HepG2 (cell line): Measurements from ENCODE around the gene CASKIN2. TPM values are rescaled to one million over a fixed set of nuclear protein-coding genes. Genes with fewer than 3 reads are reported as not detected.

ENCODE experiments used
- ATF7-NPFF ChIP-seq: sonication (generic); formaldehyde crosslinking; IDR thresholded peaks from 2 replicates; pipeline ENCODE4 v1.8.1; 2023; ENCODE audit warnings: mild to moderate bottlenecking, low read depth, missing genetic modification reagents, moderate library complexity
- CENPT ChIP-seq: sonication (generic); formaldehyde crosslinking; IDR thresholded peaks from 2 replicates; pipeline ENCODE4 v1.8.0; 2022; ENCODE audit warnings: low read depth, mild to moderate bottlenecking, moderate library complexity, missing genetic modification reagents
- CHD2 ChIP-seq: IDR thresholded peaks from 2 replicates; pipeline ENCODE4 v1.6.1; 2011; ENCODE audit warnings: low read depth, low read length, improper control_type of control experiment
- FOXC1 ChIP-seq: sonication (generic); formaldehyde crosslinking; IDR thresholded peaks from 2 replicates; pipeline ENCODE4 v1.8.0; 2022; ENCODE audit warnings: mild to moderate bottlenecking, missing genetic modification reagents, borderline replicate concordance
- GMEB2 ChIP-seq: IDR thresholded peaks from 2 replicates; pipeline ENCODE4 v1.6.1; 2016; ENCODE audit warnings: missing biosample characterization, missing genetic modification reagents, low read depth
- HNRNPH1 ChIP-seq: fragments of 200-400 bp; formaldehyde crosslinking; optimal IDR thresholded peaks from 2 replicates; pipeline ENCODE3; 2017; ENCODE audit warnings: mild to moderate bottlenecking, low read depth, low read length
- IRF1 ChIP-seq: sonication (generic); formaldehyde crosslinking; IDR thresholded peaks from 2 replicates; pipeline ENCODE4 v1.4.0; 2020; ENCODE audit warnings: low read depth, mild to moderate bottlenecking, missing genetic modification reagents
- IRX3 ChIP-seq: sonication (generic); formaldehyde crosslinking; IDR thresholded peaks from 2 replicates; pipeline ENCODE4 v1.8.1; 2023; ENCODE audit warnings: mild to moderate bottlenecking, low read depth, missing genetic modification reagents, borderline replicate concordance
- KAT2B ChIP-seq: fragments of 150-350 bp; IDR thresholded peaks from 2 replicates; pipeline ENCODE4 v1.6.1; 2014; ENCODE audit warnings: low read depth, low read length, borderline replicate concordance
- KLF15 ChIP-seq: sonication (generic); formaldehyde crosslinking; IDR thresholded peaks from 2 replicates; pipeline ENCODE4 v1.8.1; 2023; ENCODE audit warnings: borderline replicate concordance, mild to moderate bottlenecking, inconsistent platforms, missing genetic modification reagents, mixed read lengths
- MED1 ChIP-seq: sonication (generic); formaldehyde crosslinking; IDR thresholded peaks from 2 replicates; pipeline ENCODE4 v1.4.0; 2020; ENCODE audit warnings: missing genetic modification reagents
- MEF2D ChIP-seq: sonication (generic); formaldehyde crosslinking; IDR thresholded peaks from 2 replicates; pipeline ENCODE4 v1.5.1; 2020; ENCODE audit warnings: mild to moderate bottlenecking, missing genetic modification reagents
- MTERF4 ChIP-seq: sonication (generic); formaldehyde crosslinking; IDR thresholded peaks from 2 replicates; pipeline ENCODE4 v1.8.0; 2023; ENCODE audit warnings: mild to moderate bottlenecking, missing genetic modification reagents
- MTF2 ChIP-seq: sonication (generic); formaldehyde crosslinking; IDR thresholded peaks from 2 replicates; pipeline ENCODE4 v1.5.0; 2020; ENCODE audit warnings: missing genetic modification reagents, borderline replicate concordance
- MXD4 ChIP-seq: IDR thresholded peaks from 2 replicates; pipeline ENCODE4 v1.6.1; 2016; ENCODE audit warnings: mild to moderate bottlenecking, missing biosample characterization, missing genetic modification reagents
- MYNN ChIP-seq: sonication (generic); formaldehyde crosslinking; IDR thresholded peaks from 2 replicates; pipeline ENCODE4 v1.4.0; 2020; ENCODE audit warnings: mild to moderate bottlenecking, low read depth, missing genetic modification reagents
- NFATC3 ChIP-seq: sonication (generic); formaldehyde crosslinking; IDR thresholded peaks from 2 replicates; pipeline ENCODE4 v1.5.1; 2020; ENCODE audit warnings: mild to moderate bottlenecking, missing genetic modification reagents
- RFX5 ChIP-seq: IDR thresholded peaks from 2 replicates; pipeline ENCODE4 v1.6.1; 2011; ENCODE audit warnings: low read depth, low read length, improper control_type of control experiment
- SP4 ChIP-seq: sonication (generic); formaldehyde crosslinking; IDR thresholded peaks from 2 replicates; pipeline ENCODE4 v1.8.1; 2023; ENCODE audit warnings: mild to moderate bottlenecking, missing genetic modification reagents
- SSRP1 ChIP-seq: IDR thresholded peaks from 2 replicates; pipeline ENCODE4 v1.6.1; 2016; ENCODE audit warnings: control low read depth
- THYN1 ChIP-seq: sonication (generic); formaldehyde crosslinking; IDR thresholded peaks from 2 replicates; pipeline ENCODE4 v1.8.1; 2023; ENCODE audit warnings: low read depth, mild to moderate bottlenecking, moderate library complexity, missing genetic modification reagents, borderline replicate concordance
- YEATS2 ChIP-seq: sonication (generic); formaldehyde crosslinking; IDR thresholded peaks from 2 replicates; pipeline ENCODE4 v1.4.0; 2020; ENCODE audit warnings: missing genetic modification reagents, borderline replicate concordance
- ZFYVE20 ChIP-seq: sonication (generic); formaldehyde crosslinking; IDR thresholded peaks from 2 replicates; pipeline ENCODE4 v1.8.0; 2023; ENCODE audit warnings: low read depth, mild to moderate bottlenecking, moderate library complexity, missing genetic modification reagents, borderline replicate concordance
- ZIK1 ChIP-seq: sonication (generic); formaldehyde crosslinking; IDR thresholded peaks from 2 replicates; pipeline ENCODE4 v1.5.0; 2020; ENCODE audit warnings: mild to moderate bottlenecking, low read depth, missing genetic modification reagents, borderline replicate concordance
- ZNF17 ChIP-seq: sonication (generic); formaldehyde crosslinking; IDR thresholded peaks from 2 replicates; pipeline ENCODE4 v1.5.0; 2020; ENCODE audit warnings: mild to moderate bottlenecking, missing genetic modification reagents
- ZNF329 ChIP-seq: sonication (generic); formaldehyde crosslinking; IDR thresholded peaks from 2 replicates; pipeline ENCODE4 v1.9.0; 2021; ENCODE audit warnings: low read depth, mild to moderate bottlenecking, missing genetic modification reagents
- ZNF883 ChIP-seq: sonication (generic); formaldehyde crosslinking; IDR thresholded peaks from 2 replicates; pipeline ENCODE4 v1.5.1; 2020; ENCODE audit warnings: mild to moderate bottlenecking, missing genetic modification reagents; ENCODE audit errors: not compliant biosample characterization
- polyA plus RNA-seq, 8 experiments: library from polyadenylated mRNA; depleted of rRNA in 3 of 8; stranded (reverse) in 7 of 8; unstranded in 1 of 8; fragments of >200 nt; fragmentation: Illumina TruSeq in 4 of 8; extraction: Trizol in 4 of 8; gene quantifications; 2 replicates each; pipeline versions ENCODE4 v1.2.1 to v1.2.3, GENCODE V29; 2011 to 2016; ENCODE audit warnings: low read depth in 4 of 8, missing spikeins in 1 of 8, mixed read lengths in 1 of 8; ENCODE audit not compliant: insufficient read depth in 1 of 8
- total RNA-seq, 5 experiments: library from RNA; depleted of rRNA; stranded (reverse); fragments of >200 nt; fragmentation: Illumina TruSeq; extraction: Trizol; gene quantifications; 2 replicates each; pipeline ENCODE4 v1.2.3, GENCODE V29; 2016; ENCODE audit warnings: low read depth in 1 of 5

The CASKIN2 gene
- total and polyA plus RNA-seq, 2 of the 13 experiments (the other 11 are each of a cell fraction or from before 2014, with no cell fraction given), result 5.2 to 7.8 TPM

- TF ChIP-seq ZIK1 (peak; percentile 98), MXD4 (CRISPR knock-in tag) (peak; percentile 92), ATF7-NPFF (CRISPR knock-in tag) (peak; percentile 85; the same call in 1 of the 2 replicates), MED1 (CRISPR knock-in tag) (peak; percentile 64), YEATS2 (CRISPR knock-in tag) (peak; percentile 32; the same call in 1 of the 2 replicates), CHD2 (peak; percentile 63; the same call in 1 of the 2 replicates), HNRNPH1 (no peak), MTERF4 (peak; percentile 100), NFATC3 (CRISPR knock-in tag) (peak; percentile 97), RFX5 (no peak), ZNF883 (CRISPR knock-in tag) (peak; percentile 99), KLF15 (peak; percentile 75; the same call in 1 of the 2 replicates), SSRP1 (CRISPR knock-in tag) (0 out of 2 replicates have a peak, but pooled peaks have one; percentile 28), IRF1 (CRISPR knock-in tag) (no peak; the same call in 1 of the 2 replicates), CENPT (CRISPR knock-in tag) (peak; percentile 64; the same call in 1 of the 2 replicates), GMEB2 (CRISPR knock-in tag) (no peak; the same call in 1 of the 2 replicates), KAT2B (no peak), IRX3 (CRISPR knock-in tag) (peak; percentile 32; the same call in 1 of the 2 replicates), MTF2 (CRISPR knock-in tag) (peak; percentile 89), FOXC1 (CRISPR knock-in tag) (peak; percentile 98), MYNN (CRISPR knock-in tag) (peak; percentile 91; the same call in 1 of the 2 replicates), MEF2D (CRISPR knock-in tag) (peak; percentile 95), ZNF329 (CRISPR knock-in tag) (peak; percentile 64), ZNF17 (CRISPR knock-in tag) (no peak), SP4 (peak; percentile 97), ZFYVE20 (CRISPR knock-in tag) (peak; percentile 77; the same call in 1 of the 2 replicates), THYN1 (CRISPR knock-in tag) (no peak)
Measured at GRCh38 chr17:75515496-75516254, at the start of gene CASKIN2 (continued).
